MCF 10A (cell line): Measurements from ENCODE around the gene SRD5A1. TPM values are rescaled to one million over a fixed set of nuclear protein-coding genes. Genes with fewer than 3 reads are reported as not detected.

Experiments used
- BruUV-seq: library from RNA; stranded (reverse); fragments of 400-500 nt; replicated peaks from 2 replicates; lab custom pipeline; 2021; lab: Mats Ljungman, UMichigan
- CTCF ChIA-PET: fragments of 300-600 bp; sonication (Branson Sonifier 250); formaldehyde crosslinking; extraction: SDS; loops from one replicate; lab custom pipeline; 2021; ENCODE audit warnings: antibody characterized with exemption, inconsistent platforms; lab: Yijun Ruan, JAX
- POLR2A ChIA-PET: fragments of 300-600, 350-650 bp; sonication (Branson Sonifier 250); formaldehyde crosslinking; extraction: SDS; loops from one replicate; lab custom pipeline; 2020; ENCODE audit warnings: antibody characterized with exemption, inconsistent platforms; lab: Yijun Ruan, JAX
- DNase-seq: peaks from one replicate; pipeline ENCODE4 v3.0.0-alpha.2; 2018; ENCODE audit not compliant: unreplicated experiment
- H3K27ac Mint-ChIP-seq: one replicate; pipeline ENCODE4 v1.8.0; 2022; ENCODE audit warnings: mild to moderate bottlenecking, low read depth, mixed read lengths; ENCODE audit not compliant: unreplicated experiment
- H3K27me3 Mint-ChIP-seq: one replicate; pipeline ENCODE4 v1.8.0; 2022; ENCODE audit warnings: mixed read lengths; ENCODE audit not compliant: insufficient read depth, unreplicated experiment
- H3K36me3 Mint-ChIP-seq: one replicate; pipeline ENCODE4 v1.8.0; 2022; ENCODE audit warnings: mild to moderate bottlenecking, moderate library complexity, mixed read lengths; ENCODE audit not compliant: insufficient read depth, unreplicated experiment
- H3K4me1 Mint-ChIP-seq: one replicate; pipeline ENCODE4 v1.8.0; 2022; ENCODE audit warnings: mixed read lengths; ENCODE audit not compliant: insufficient read depth, unreplicated experiment
- H3K4me3 Mint-ChIP-seq: one replicate; pipeline ENCODE4 v1.8.0; 2022; ENCODE audit warnings: mild to moderate bottlenecking, moderate library complexity, mixed read lengths; ENCODE audit not compliant: unreplicated experiment
- H3K9me3 Mint-ChIP-seq: one replicate; pipeline ENCODE4 v1.8.0; 2022; ENCODE audit warnings: mixed read lengths; ENCODE audit not compliant: unreplicated experiment
- CTCF ChIP-seq: fragments of 200-600 bp; IDR thresholded peaks from one replicate; pipeline ENCODE4 v1.8.0; 2022; ENCODE audit warnings: antibody characterized with exemption, mild to moderate bottlenecking; ENCODE audit not compliant: unreplicated experiment
- intact Hi-C: fragments of 100-400 bp; cut with micrococcal nuclease; formaldehyde crosslinking; loops from 2 replicates; pipeline ENCODE4 v1.14.1; 2022
- total RNA-seq: library from RNA; stranded (reverse); gene quantifications from 2 replicates; pipeline ENCODE4 v1.2.3, GENCODE V29; 2022

SRD5A1 gene
- total RNA-seq, 1 experiment from 2014 or later, result 12.4 TPM

- CTCF ChIA-PET, result interaction anchor here (0.7 to 1.7 kb wide), 4 partner anchors 29 to 73 kb away, joined by 3 to 5 read pairs (median 4); partner anchors contain the start of gene NSUN2
- Mint-ChIP-seq H3K36me3 (peaks cover 8% of the 10 kb centered on the region), H3K27ac (no peak overlapping the region), H3K4me1 (peaks cover 14% of the 10 kb centered on the region), H3K27me3 (no peaks in the 10 kb centered on the region), H3K9me3 (no peaks in the 10 kb centered on the region), H3K4me3 (no peak overlapping the region)
- no peak for DNase-seq
- POLR2A ChIA-PET, result interaction anchor here (0.8 to 2.9 kb wide), 4 partner anchors 11 to 41 kb away, joined by 3 to 19 read pairs (median 6); partner anchors contain the start of genes SRD5A1 and TENT4A
- no peak for TF ChIP-seq CTCF
- no TSS peak for BruUV-seq
- intact Hi-C loops, result loop anchor here (5.0 kb wide), 1 partner anchor 36 kb away; the partner anchor contains the start of gene TENT4A
These were observed 42.7 kb downstream of the SRD5A1 start for GRCh38 chr5:6675784-6676491.

GRCh38 chr5:6676702-6677101, 43.5 kb downstream of the SRD5A1 start:
- CTCF ChIA-PET, result interaction anchor here (1.7 kb wide), 1 partner anchor 44 kb away, joined by 4 read pairs; the partner anchor contains the start of gene NSUN2
- Mint-ChIP-seq H3K27me3 (peaks cover 6% of the 10 kb centered on the region), H3K27ac (no peak overlapping the region), H3K36me3 (peaks cover 8% of the 10 kb centered on the region), H3K4me3 (no peak overlapping the region), H3K4me1 (peaks cover 14% of the 10 kb centered on the region), H3K9me3 (no peaks in the 10 kb centered on the region)
- POLR2A ChIA-PET, result interaction anchor here (0.8 to 2.9 kb wide), 4 partner anchors 10 to 42 kb away, joined by 3 to 19 read pairs (median 6); partner anchors contain the start of genes SRD5A1 and TENT4A
- TF ChIP-seq CTCF, result no peak
- peak; percentile 64 for DNase-seq
- intact Hi-C loops, result loop anchor here (5.0 kb wide), 1 partner anchor 36 kb away; the partner anchor contains the start of gene TENT4A
- BruUV-seq, result no TSS peak

- BruUV-seq, result no TSS peak
- intact Hi-C loops, result loop anchor here (5.0 kb wide), 1 partner anchor 34 kb away; the partner anchor contains the start of gene TENT4A
- Mint-ChIP-seq H3K27me3 (peaks cover 12% of the 10 kb centered on the region), H3K4me3 (no peak overlapping the region), H3K9me3 (no peaks in the 10 kb centered on the region), H3K36me3 (peaks cover 4% of the 10 kb centered on the region), H3K27ac (no peak overlapping the region), H3K4me1 (peaks cover 14% of the 10 kb centered on the region)
- no peak for DNase-seq
- TF ChIP-seq CTCF, result no peak
- ChIA-PET CTCF (interaction anchor here (0.6 to 1.1 kb wide), 2 partner anchors 43 to 67 kb away, joined by 3 read pairs; no protein-coding TSS in a partner anchor), POLR2A (interaction anchor here (0.8 kb wide), 1 partner anchor 16 kb away, joined by 3 read pairs; no protein-coding TSS in a partner anchor)
These were observed 45.1 kb downstream of the SRD5A1 start for GRCh38 chr5:6678385-6678784.

GRCh38 chr5:6680922-6681321, 47.7 kb downstream of the SRD5A1 start:
- Mint-ChIP-seq H3K4me1 (peaks cover 9% of the 10 kb centered on the region), H3K36me3 (no peaks in the 10 kb centered on the region)
- POLR2A ChIA-PET, result interaction anchor here (0.7 to 1.1 kb wide), 3 partner anchors 29 to 521 kb away, joined by 3 read pairs; no protein-coding TSS in a partner anchor

More at GRCh38 chr5:6680922-6681321, 47.7 kb downstream of the SRD5A1 start:
- H3K9me3 Mint-ChIP-seq, result no peaks in the 10 kb centered on the region
- no peak for DNase-seq
- intact Hi-C loops, result no loop called here
- no peak overlapping the region for H3K4me3 Mint-ChIP-seq
- H3K27ac Mint-ChIP-seq, result no peak overlapping the region
- CTCF ChIA-PET, result interaction anchor here (0.6 to 1.0 kb wide), 5 partner anchors 43 to 411 kb away, joined by 3 to 6 read pairs (median 3); no protein-coding TSS in a partner anchor
- H3K27me3 Mint-ChIP-seq, result peaks cover 12% of the 10 kb centered on the region
- TF ChIP-seq CTCF, result no peak
- no TSS peak for BruUV-seq
